CD1c-positive myeloid dendritic cell (primary cell): ENCODE data around the gene VPS33B.

ENCODE experiments used
- DNase-seq: peaks from one replicate; pipeline ENCODE4 v3.0.0-alpha.2; 2016; ENCODE audit errors: extremely low spot score

Gene VPS33B

GRCh38 chr15:90949979-90950675 lies 72.3 kb downstream of the VPS33B start:
- DNase-seq = no peak
